CD4-positive, alpha-beta memory T cell (primary cell): Measurements from ENCODE around the gene RAB14. TPM values are rescaled to one million over a fixed set of nuclear protein-coding genes. Genes with fewer than 3 reads are reported as not detected.

Experiments used
- CTCF ChIA-PET: fragments of 350-600 bp; sonication (Branson Sonifier 250); formaldehyde crosslinking; loops from one replicate; lab custom pipeline; 2021; ENCODE audit warnings: inconsistent platforms; ENCODE audit not compliant: partially characterized antibody; lab: Charles Lee
- POLR2A ChIA-PET: fragments of 350-600 bp; sonication (Branson Sonifier 250); formaldehyde crosslinking; loops from one replicate; lab custom pipeline; 2021; ENCODE audit not compliant: partially characterized antibody; lab: Charles Lee
- DNase-seq, 5 donors: peaks; one replicate each; pipeline versions ENCODE4 v3.0.0 to v3.0.0-alpha.2; 2020 to 2022; ENCODE audit warnings: mixed read lengths in 1 of 5
- H3K27ac ChIP-seq: one replicate; pipeline ENCODE4 v1.7.0; 2013; ENCODE audit warnings: low read depth, low read length
- H3K27me3 ChIP-seq: 2 replicates; pipeline ENCODE4 v1.7.0; 2013; ENCODE audit warnings: mild to moderate bottlenecking, low read length, moderate library complexity; ENCODE audit not compliant: insufficient read depth
- H3K36me3 ChIP-seq: 2 replicates; pipeline ENCODE4 v1.7.0; 2013; ENCODE audit warnings: mild to moderate bottlenecking, low read length, moderate library complexity; ENCODE audit not compliant: insufficient read depth
- H3K4me1 ChIP-seq: 2 replicates; pipeline ENCODE4 v1.7.0; 2013; ENCODE audit warnings: mild to moderate bottlenecking, low read length, moderate library complexity; ENCODE audit not compliant: insufficient read depth
- H3K4me3 ChIP-seq, 2 donors: one replicate each; pipeline ENCODE4 v1.7.0; 2013; ENCODE audit warnings: low read length in 2 of 2, mild to moderate bottlenecking in 1 of 2
- H3K9me3 ChIP-seq, 2 donors: one replicate each; pipeline ENCODE4 v1.7.0; 2013; ENCODE audit warnings: low read length in 2 of 2, control low read depth in 1 of 2; ENCODE audit not compliant: control insufficient read depth in 1 of 2
- H3K27ac Mint-ChIP-seq, 7 donors: one replicate each; pipeline ENCODE4 v1.8.0; 2020 to 2021; ENCODE audit warnings: mixed read lengths in 7 of 7, mild to moderate bottlenecking in 6 of 7, inconsistent platforms in 3 of 7, moderate library complexity in 3 of 7
- H3K27me3 Mint-ChIP-seq, 2 donors: one replicate each; pipeline ENCODE4 v1.8.0; 2020 to 2021; ENCODE audit warnings: mixed read lengths in 2 of 2
- H3K36me3 Mint-ChIP-seq, 2 donors: one replicate each; pipeline ENCODE4 v1.8.0; 2020 to 2021; ENCODE audit warnings: mixed read lengths in 2 of 2, inconsistent platforms in 1 of 2, mild to moderate bottlenecking in 1 of 2
- H3K4me1 Mint-ChIP-seq, 4 donors: one replicate each; pipeline ENCODE4 v1.8.0; 2020 to 2021; ENCODE audit warnings: mixed read lengths in 4 of 4, mild to moderate bottlenecking in 1 of 4
- H3K4me3 Mint-ChIP-seq, 8 donors: one replicate each; pipeline ENCODE4 v1.8.0; 2020 to 2021; ENCODE audit warnings: mixed read lengths in 8 of 8, mild to moderate bottlenecking in 7 of 8, moderate library complexity in 6 of 8, inconsistent platforms in 3 of 8
- H3K9me3 Mint-ChIP-seq, 8 donors: one replicate each; pipeline ENCODE4 v1.8.0; 2020 to 2021; ENCODE audit warnings: mixed read lengths in 8 of 8, mild to moderate bottlenecking in 5 of 8, inconsistent platforms in 3 of 8, moderate library complexity in 1 of 8
- intact Hi-C: fragments of 100-400 bp; cut with micrococcal nuclease; formaldehyde crosslinking; loops from one replicate; pipeline ENCODE4 v1.15.1; 2023
- polyA plus RNA-seq, 2 donors: library from polyadenylated mRNA; unstranded; fragments of 300-500 nt; fragmentation: Illumina TruSeq; gene quantifications; one replicate each; pipeline ENCODE4 v1.2.3, GENCODE V29; 2021
- total RNA-seq, 2 experiments: library from RNA; stranded (reverse); gene quantifications; one replicate each; pipeline ENCODE4 v1.2.3, GENCODE V29; 2021

The RAB14 gene
- total and polyA plus RNA-seq, 4 experiments from 2014 or later: 34.8 to 68.1 (median 59.8) TPM

DNA sequence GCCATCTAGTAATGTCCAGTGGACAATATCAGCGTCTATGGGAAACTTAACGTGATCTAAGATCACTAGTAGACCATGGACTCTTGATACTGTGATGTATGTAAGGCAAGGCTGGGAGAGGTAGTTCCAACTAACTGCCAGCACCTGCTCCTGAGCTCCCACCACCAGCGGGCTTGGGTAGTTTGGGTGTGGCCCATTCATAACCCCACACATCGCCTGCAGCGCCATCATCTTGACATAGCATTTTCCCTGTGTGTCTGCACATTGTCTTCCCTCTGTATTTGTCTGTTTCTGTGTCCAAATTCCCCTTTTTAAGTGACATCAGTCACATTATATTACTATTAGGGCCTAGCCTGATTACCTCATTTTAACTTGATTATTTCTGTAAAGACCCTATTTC lies 38.2 kb upstream of the RAB14 start:
- Mint-ChIP-seq H3K4me1 (no peaks in the 10 kb centered on the region), H3K4me3 (no peak overlapping the region), H3K9me3 (peaks cover 4 to 17% (median 9%) of the 10 kb centered on the region in 8 donors), H3K36me3 (peaks cover 16 to 47% of the 10 kb centered on the region in 2 donors), H3K27ac (no peak overlapping the region), H3K27me3 (no peaks in the 10 kb centered on the region)
- no peak overlapping the region for H3K4me3 ChIP-seq
- no peaks in the 10 kb centered on the region for H3K27me3 ChIP-seq
- CTCF ChIA-PET: no interaction called here
- DNase-seq: no peak
- H3K4me1 ChIP-seq: no peaks in the 10 kb centered on the region
- intact Hi-C loops: no loop called here
- H3K9me3 ChIP-seq: no peaks in the 10 kb centered on the region
- POLR2A ChIA-PET: no interaction called here
- no peaks in the 10 kb centered on the region for H3K36me3 ChIP-seq
- H3K27ac ChIP-seq: no peak overlapping the region

DNA sequence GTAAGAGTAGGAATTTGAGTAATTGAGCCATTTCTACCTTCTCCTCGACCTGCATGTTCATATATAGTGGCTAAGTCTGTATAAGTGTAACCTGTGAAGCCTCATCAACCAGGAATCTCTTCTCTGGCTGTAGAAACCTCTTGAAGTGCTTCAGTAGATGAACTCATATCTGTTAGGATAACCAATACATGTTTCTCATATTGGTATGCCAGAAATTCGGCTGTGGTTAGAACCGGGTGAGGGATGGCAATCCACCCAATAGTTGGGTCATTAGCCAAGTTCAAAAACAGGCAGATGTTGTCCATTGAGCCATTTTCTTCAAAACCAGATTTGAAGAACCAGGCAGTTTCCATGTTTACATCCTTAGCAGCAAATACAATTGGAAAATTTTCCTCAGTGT lies 37.4 kb upstream of the RAB14 start:
- ChIA-PET POLR2A (no interaction called here), CTCF (no interaction called here)
- peaks cover 12 to 42% of the 10 kb centered on the region in 2 donors for H3K36me3 Mint-ChIP-seq
- H3K4me1 Mint-ChIP-seq: no peaks in the 10 kb centered on the region
- no peak overlapping the region for H3K4me3 ChIP-seq
- no peak overlapping the region for H3K27ac Mint-ChIP-seq
- no peak for DNase-seq
- no peaks in the 10 kb centered on the region for H3K9me3 ChIP-seq
- H3K27me3 ChIP-seq: no peaks in the 10 kb centered on the region
- H3K4me1 ChIP-seq: no peaks in the 10 kb centered on the region
- peaks cover 3 to 12% (median 5%) of the 10 kb centered on the region in 8 donors for H3K9me3 Mint-ChIP-seq
- no peak overlapping the region for H3K27ac ChIP-seq
- intact Hi-C loops: no loop called here
- H3K27me3 Mint-ChIP-seq: no peaks in the 10 kb centered on the region
- no peak overlapping the region for H3K4me3 Mint-ChIP-seq
- H3K36me3 ChIP-seq: no peaks in the 10 kb centered on the region

DNA sequence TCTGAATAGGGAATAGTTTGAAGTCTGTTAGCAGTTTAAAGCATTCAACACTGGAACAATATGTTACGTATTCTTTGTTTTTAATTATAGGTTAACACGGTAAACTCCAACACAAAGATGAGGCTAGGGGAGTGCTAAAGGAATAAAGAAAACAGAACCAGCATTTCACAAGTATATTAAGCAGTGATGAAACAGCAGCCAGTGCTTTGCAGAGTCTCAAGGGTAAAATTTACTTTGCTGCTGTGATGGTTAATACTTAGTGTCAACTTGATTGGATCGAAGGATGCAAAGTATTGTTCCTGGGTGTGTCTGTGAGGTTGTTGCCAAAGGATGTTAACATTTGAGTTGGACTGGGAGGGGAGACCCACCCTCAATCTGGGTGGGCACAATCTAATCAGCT lies 36.2 kb upstream of the RAB14 start:
- CTCF ChIA-PET: no interaction called here
- Histone ChIP-seq H3K36me3 (no peaks in the 10 kb centered on the region), H3K27me3 (no peaks in the 10 kb centered on the region), H3K4me1 (no peaks in the 10 kb centered on the region), H3K4me3 (no peak overlapping the region), H3K9me3 (no peaks in the 10 kb centered on the region), H3K27ac (no peak overlapping the region)
- Mint-ChIP-seq H3K27ac (no peak overlapping the region), H3K4me1 (no peaks in the 10 kb centered on the region), H3K9me3 (peaks cover 0 to 2% (median 0%) of the 10 kb centered on the region in 8 donors), H3K36me3 (peaks cover 9 to 34% of the 10 kb centered on the region in 2 donors), H3K4me3 (no peak overlapping the region), H3K27me3 (no peaks in the 10 kb centered on the region)
- intact Hi-C loops: no loop called here
- POLR2A ChIA-PET: no interaction called here
- DNase-seq: no peak

DNA sequence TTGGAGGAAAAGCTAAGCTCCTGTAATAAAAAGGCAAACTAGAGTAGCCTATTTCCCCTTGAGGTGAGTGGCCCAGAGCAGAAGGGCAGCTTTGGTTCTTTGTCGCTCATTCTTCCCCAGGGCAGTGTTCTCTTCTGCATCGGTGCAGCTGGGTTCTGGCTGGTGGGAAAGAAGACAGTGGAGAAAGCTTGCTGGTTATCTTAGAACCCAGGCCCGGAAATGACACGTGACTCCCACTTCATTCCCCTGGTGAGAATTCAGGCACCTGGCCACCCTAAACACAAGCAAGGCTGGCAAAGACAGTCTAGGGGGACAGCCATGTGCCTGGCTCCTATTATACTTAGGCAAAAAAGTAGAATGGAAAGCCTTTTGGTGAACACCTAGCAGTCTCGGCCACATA lies 33.8 kb upstream of the RAB14 start:
- Histone ChIP-seq H3K4me3 (no peak overlapping the region), H3K36me3 (no peaks in the 10 kb centered on the region), H3K4me1 (no peaks in the 10 kb centered on the region), H3K9me3 (no peaks in the 10 kb centered on the region), H3K27me3 (no peaks in the 10 kb centered on the region), H3K27ac (no peak overlapping the region)
- Mint-ChIP-seq H3K4me3 (no peak overlapping the region), H3K36me3 (peaks cover 11 to 46% of the 10 kb centered on the region in 2 donors), H3K9me3 (peaks cover 0 to under 1% (median 0%) of the 10 kb centered on the region in 8 donors), H3K4me1 (no peaks in the 10 kb centered on the region), H3K27me3 (no peaks in the 10 kb centered on the region), H3K27ac (no peak overlapping the region)
- CTCF ChIA-PET: no interaction called here
- DNase-seq: no peak
- intact Hi-C loops: no loop called here
- POLR2A ChIA-PET: no interaction called here

DNA sequence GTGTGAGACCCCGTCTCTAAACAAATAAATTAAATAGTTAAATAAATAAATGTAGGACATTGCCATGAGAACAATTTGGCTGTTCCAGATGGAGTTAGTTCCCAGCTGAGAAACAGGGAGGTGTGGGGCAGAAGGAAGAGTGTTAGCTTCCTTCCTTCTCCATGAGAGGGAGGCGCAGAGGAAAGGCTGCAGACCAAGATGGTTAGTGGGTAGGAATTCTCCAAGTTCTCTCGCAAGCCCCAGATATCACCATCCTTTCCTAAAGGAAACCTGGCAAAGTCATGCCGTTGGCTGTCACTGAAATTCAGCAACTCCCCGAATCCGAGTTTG lies 33.1 kb upstream of the RAB14 start:
- Histone ChIP-seq H3K27ac (no peak overlapping the region), H3K36me3 (no peaks in the 10 kb centered on the region), H3K4me1 (no peaks in the 10 kb centered on the region), H3K4me3 (no peak overlapping the region), H3K27me3 (no peaks in the 10 kb centered on the region), H3K9me3 (no peaks in the 10 kb centered on the region)
- Mint-ChIP-seq H3K4me1 (no peaks in the 10 kb centered on the region), H3K36me3 (peaks cover 10 to 42% of the 10 kb centered on the region in 2 donors), H3K9me3 (no peaks in the 10 kb centered on the region), H3K4me3 (no peak overlapping the region), H3K27me3 (no peaks in the 10 kb centered on the region), H3K27ac (no peak overlapping the region)
- DNase-seq: no peak
- intact Hi-C loops: no loop called here
- CTCF ChIA-PET: no interaction called here
- POLR2A ChIA-PET: no interaction called here

DNA sequence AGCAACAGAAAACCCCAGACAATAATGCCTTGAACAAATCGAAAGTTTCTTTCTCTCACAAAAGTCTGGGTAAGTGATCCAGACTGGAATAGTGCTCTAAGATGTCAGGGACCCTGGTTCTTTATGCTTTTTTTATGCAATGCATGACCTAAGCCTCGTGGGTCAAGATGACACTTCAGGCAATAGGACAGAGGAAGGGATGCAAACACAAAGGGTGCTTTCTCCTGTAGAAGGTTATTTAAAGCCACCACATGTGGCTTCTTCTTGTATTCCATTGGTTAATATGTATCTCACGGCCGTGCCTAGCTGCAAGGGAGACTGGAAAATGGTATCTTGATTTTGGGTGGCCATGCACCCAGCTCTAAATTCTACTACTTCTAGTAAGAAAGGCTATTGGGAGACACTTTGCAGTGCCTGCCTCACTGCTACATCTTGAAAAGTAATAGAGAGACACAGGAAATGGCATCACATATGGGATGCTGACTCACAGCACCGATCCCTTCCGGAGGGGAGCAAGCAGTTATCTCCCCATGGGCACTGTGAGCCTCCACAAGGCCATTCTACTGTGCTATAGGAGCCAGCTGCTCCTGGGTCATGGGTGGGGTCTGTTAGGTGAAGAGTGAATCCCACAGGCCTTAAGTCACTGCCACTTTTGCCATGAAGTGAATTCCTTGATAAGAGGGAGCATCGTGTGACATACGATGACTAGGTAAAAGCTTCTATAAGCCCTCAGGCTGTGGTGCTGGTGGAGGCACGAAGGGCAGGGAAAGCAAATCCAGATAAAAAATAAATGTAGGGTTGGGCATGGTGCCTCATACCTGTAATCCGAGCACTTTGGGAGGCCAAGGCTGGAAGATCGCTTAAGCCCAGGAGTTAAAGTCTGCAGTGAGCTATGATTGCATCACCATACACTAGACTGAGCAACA lies 32.5 kb upstream of the RAB14 start:
- Mint-ChIP-seq H3K4me1 (no peaks in the 10 kb centered on the region), H3K4me3 (no peak overlapping the region), H3K36me3 (peaks cover 9 to 41% of the 10 kb centered on the region in 2 donors), H3K27ac (no peak overlapping the region), H3K9me3 (no peaks in the 10 kb centered on the region), H3K27me3 (no peaks in the 10 kb centered on the region)
- Histone ChIP-seq H3K9me3 (no peaks in the 10 kb centered on the region), H3K36me3 (no peaks in the 10 kb centered on the region), H3K4me3 (no peak overlapping the region), H3K27ac (no peak overlapping the region), H3K4me1 (no peaks in the 10 kb centered on the region), H3K27me3 (no peaks in the 10 kb centered on the region)
- CTCF ChIA-PET: interaction anchor here (1.6 kb wide), 1 partner anchor 21 kb away, joined by 5 read pairs; no protein-coding TSS in a partner anchor
- DNase-seq: no peak
- POLR2A ChIA-PET: no interaction called here
- intact Hi-C loops: no loop called here

DNA sequence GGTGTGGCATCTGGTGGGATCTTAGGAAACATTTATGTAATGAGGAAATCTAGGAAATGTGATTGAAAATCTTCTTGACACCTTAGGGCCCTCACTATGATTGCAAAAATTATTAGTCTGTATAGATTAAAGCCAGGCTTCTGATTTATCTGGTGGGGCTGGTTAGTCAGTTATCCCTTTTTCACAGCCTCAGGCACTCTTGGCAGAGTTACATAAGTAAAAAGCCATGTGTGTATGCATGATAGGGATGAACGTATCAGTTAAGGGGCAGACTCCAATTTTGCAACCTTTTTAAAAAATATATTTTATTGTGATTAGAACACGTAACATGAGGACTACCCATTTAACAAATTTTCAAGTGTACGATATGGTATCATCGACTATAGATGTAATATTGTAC lies 30.6 kb upstream of the RAB14 start:
- Histone ChIP-seq H3K4me1 (no peaks in the 10 kb centered on the region), H3K9me3 (no peaks in the 10 kb centered on the region), H3K27me3 (no peaks in the 10 kb centered on the region), H3K4me3 (no peak overlapping the region), H3K27ac (no peak overlapping the region), H3K36me3 (no peaks in the 10 kb centered on the region)
- Mint-ChIP-seq H3K36me3 (peaks cover 6 to 28% of the 10 kb centered on the region in 2 donors), H3K27ac (no peak overlapping the region), H3K4me3 (no peak overlapping the region), H3K27me3 (no peaks in the 10 kb centered on the region), H3K9me3 (no peaks in the 10 kb centered on the region), H3K4me1 (peaks cover 0 to 2% (median 0%) of the 10 kb centered on the region in 4 donors)
- no peak for DNase-seq
- POLR2A ChIA-PET: no interaction called here
- intact Hi-C loops: no loop called here
- CTCF ChIA-PET: interaction anchor here (1.0 kb wide), 1 partner anchor 88 kb away, joined by 3 read pairs; no protein-coding TSS in a partner anchor
